AG09309 (cell line): ENCODE data around the gene NFATC3.

ENCODE experiments used
- DNase-seq: peaks from one replicate; pipeline ENCODE4 v3.0.0-alpha.2; 2010; ENCODE audit warnings: low read depth
- H3K4me3 ChIP-seq: 2 replicates; pipeline ENCODE4 v1.5.1; 2011; ENCODE audit warnings: mild to moderate bottlenecking, low read depth, low read length, moderate library complexity; ENCODE audit not compliant: control insufficient read depth
- CTCF ChIP-seq: IDR thresholded peaks from 2 replicates; pipeline ENCODE4 v1.5.1; 2011; ENCODE audit warnings: mild to moderate bottlenecking, low read depth, low read length, inconsistent platforms; ENCODE audit not compliant: insufficient read depth, control insufficient read depth; ENCODE audit errors: missing control alignments

NFATC3 gene

GRCh38 chr16:68257906-68258800, 173.0 kb downstream of the NFATC3 start:
- no peak for DNase-seq
- no peak overlapping the region for H3K4me3 ChIP-seq
- TF ChIP-seq CTCF: no peak

- H3K4me3 ChIP-seq: no peak overlapping the region
- no peak for TF ChIP-seq CTCF
- DNase-seq: no peak
These were observed 174.0 kb downstream of the NFATC3 start for GRCh38 chr16:68259007-68259825.

- H3K4me3 ChIP-seq: peak overlapping the region; percentile 71
- no peak for TF ChIP-seq CTCF
- DNase-seq: no peak
These were observed 178.5 kb downstream of the NFATC3 start for GRCh38 chr16:68263559-68264127.

- peak within 1 kb of the TSS; percentile 71 for H3K4me3 ChIP-seq
- peak; percentile 79 for TF ChIP-seq CTCF
- no peak for DNase-seq
These were observed 179.2 kb downstream of the NFATC3 start, which contains the start of gene SLC7A6 for GRCh38 chr16:68264128-68265077. TSS of gene SLC7A6 (plus strand) at chr16:68264526. CDS start at chr16:68274727, 10,201 bp downstream.

- peak; percentile 59 for DNase-seq
- no peak for TF ChIP-seq CTCF
- H3K4me3 ChIP-seq: peak overlapping the region; percentile 71
These were observed 180.1 kb downstream of the NFATC3 start for GRCh38 chr16:68265078-68265920.
